ENCODE measurements around the gene KRTAP10-5. TPM values are rescaled to one million over a fixed set of nuclear protein-coding genes. Genes with fewer than 3 reads are reported as not detected.
"Not testable (repeated sequence)": the region's sequence is repeated elsewhere in the genome, so short reads cannot be mapped to it uniquely, and the experiment has no call there.

Gene KRTAP10-5
- total RNA-seq (2014; rRNA removed; shearing (Covaris generic)) = not detected in 2 replicates
- polyA plus RNA-seq (2016; fragmentation: Nextera tagmentation; extraction: Ambion mirVana) = not detected in 2 replicates

- H3K9ac ChIP-seq; H3K9me3 ChIP-seq (ENCODE audit: low read depth); H3K27me3 ChIP-seq (replicated peaks; ENCODE audit: insufficient read depth); H3F3A ChIP-seq (ENCODE audit: insufficient read depth); H3K36me3 ChIP-seq (ENCODE audit: low read depth); H3K9me2 ChIP-seq (ENCODE audit: insufficient read depth); H3K79me2 ChIP-seq (ENCODE audit: insufficient read depth); DNase-seq; H4K20me1 ChIP-seq (ENCODE audit: insufficient read depth); H3K4me2 ChIP-seq (ENCODE audit: unreplicated experiment); H3K4me3 ChIP-seq; H3K4me1 ChIP-seq (ENCODE audit: insufficient read depth); H2AFZ ChIP-seq; H3K27ac ChIP-seq: not testable (repeated sequence)
- in situ Hi-C loops (cut with MboI) = loop anchor here (25.0 kb wide), 1 partner anchor 518 kb away; no protein-coding TSS in a partner anchor
- 13 to 18% methylated on average over 19 of the region's 19 CpGs for WGBS, 2 experiments (ENCODE audit: low coverage in 1 of 2, low lambda C conversion rate in 2 of 2, missing lambda C conversion rate in 2 of 2)
Observed at GRCh38 chr21:44580231-44580821, at the start of gene KRTAP10-5. Gene KRTAP10-5, minus strand, starts transcription at chr21:44580604. Its CDS starts 26 bp downstream, at chr21:44580578.

GRCh38 chr21:44628707-44629391, 48.4 kb upstream of the KRTAP10-5 start:
- no peaks in the 10 kb centered on the region for H4K20me1 ChIP-seq (ENCODE audit: insufficient read depth)
- no peaks in the 10 kb centered on the region for H3F3A ChIP-seq (ENCODE audit: insufficient read depth)
- H3K36me3 ChIP-seq (ENCODE audit: low read depth) = no peaks in the 10 kb centered on the region
- no peak overlapping the region for H3K27ac ChIP-seq
- H3K27me3 ChIP-seq (replicated peaks; ENCODE audit: insufficient read depth) = no peaks in the 10 kb centered on the region
- 33 to 37% methylated on average over 16 to 18 of the region's 18 CpGs for WGBS, 2 experiments (ENCODE audit: low coverage in 1 of 2, low lambda C conversion rate in 2 of 2, missing lambda C conversion rate in 2 of 2)
- DNase-seq = no peak
- H3K9ac ChIP-seq = no peak overlapping the region
- H3K9me3 ChIP-seq (ENCODE audit: low read depth) = peaks cover 4% of the 10 kb centered on the region
- H2AFZ ChIP-seq = no peak overlapping the region
- in situ Hi-C loops (cut with MboI) = no loop called here
- no peaks in the 10 kb centered on the region for H3K4me1 ChIP-seq (ENCODE audit: insufficient read depth)
- no peaks in the 10 kb centered on the region for H3K9me2 ChIP-seq (ENCODE audit: insufficient read depth)
- no peak overlapping the region for H3K4me3 ChIP-seq
- H3K4me2 ChIP-seq (ENCODE audit: unreplicated experiment) = no peak overlapping the region
- TF ChIP-seq EZH2 (IDR thresholded peaks at IDR 0.05; ENCODE audit: insufficient read depth, poor library complexity, severe bottlenecking) (no peak), EZH2phosphoT487 (IDR thresholded peaks at IDR 0.05; ENCODE audit: insufficient read depth, low read depth) (no peak)
- no peaks in the 10 kb centered on the region for H3K79me2 ChIP-seq (ENCODE audit: insufficient read depth)

GRCh38 chr21:44627831-44628233, 47.4 kb upstream of the KRTAP10-5 start:
- H3K4me2 ChIP-seq (ENCODE audit: unreplicated experiment); H3K9me2 ChIP-seq (ENCODE audit: insufficient read depth); H3K36me3 ChIP-seq (ENCODE audit: low read depth); H3K27ac ChIP-seq; H3K4me3 ChIP-seq; H3K9ac ChIP-seq; DNase-seq; H3K27me3 ChIP-seq (replicated peaks; ENCODE audit: insufficient read depth); H3K9me3 ChIP-seq (ENCODE audit: low read depth); H2AFZ ChIP-seq; H3F3A ChIP-seq (ENCODE audit: insufficient read depth); H3K4me1 ChIP-seq (ENCODE audit: insufficient read depth); in situ Hi-C loops (cut with MboI); H4K20me1 ChIP-seq (ENCODE audit: insufficient read depth); H3K79me2 ChIP-seq (ENCODE audit: insufficient read depth): not testable (repeated sequence)
- 15 to 43% methylated on average over 4 to 15 of the region's 15 CpGs for WGBS, 2 experiments (ENCODE audit: low coverage in 1 of 2, low lambda C conversion rate in 2 of 2, missing lambda C conversion rate in 2 of 2)

- H3K9me2 ChIP-seq (ENCODE audit: insufficient read depth); H2AFZ ChIP-seq; H3K9ac ChIP-seq; in situ Hi-C loops (cut with MboI); H4K20me1 ChIP-seq (ENCODE audit: insufficient read depth); H3K4me2 ChIP-seq (ENCODE audit: unreplicated experiment); H3F3A ChIP-seq (ENCODE audit: insufficient read depth); H3K9me3 ChIP-seq (ENCODE audit: low read depth); DNase-seq; H3K27ac ChIP-seq; H3K4me1 ChIP-seq (ENCODE audit: insufficient read depth); H3K36me3 ChIP-seq (ENCODE audit: low read depth); H3K79me2 ChIP-seq (ENCODE audit: insufficient read depth); H3K27me3 ChIP-seq (replicated peaks; ENCODE audit: insufficient read depth); H3K4me3 ChIP-seq: not testable (repeated sequence)
- 31 to 44% methylated on average over 13 to 17 of the region's 20 CpGs for WGBS, 2 experiments (ENCODE audit: low coverage in 1 of 2, low lambda C conversion rate in 2 of 2, missing lambda C conversion rate in 2 of 2)
Observed at GRCh38 chr21:44627181-44627822, 46.9 kb upstream of the KRTAP10-5 start.

Measured in GM23248 (cell line).